HepG2 (cell line): ENCODE data around the gene DCST2. TPM values are rescaled to one million over a fixed set of nuclear protein-coding genes. Genes with fewer than 3 reads are reported as not detected.
A peak's percentile ranks its signal among the peaks of the same experiment; 100 is the strongest.

Experiments used
- ELF1 ChIP-seq: sonication (generic); formaldehyde crosslinking; IDR thresholded peaks from 2 replicates; pipeline ENCODE4 v1.4.0; 2020; ENCODE audit warnings: missing genetic modification reagents
- FLYWCH1 ChIP-seq: sonication (generic); formaldehyde crosslinking; IDR thresholded peaks from 2 replicates; pipeline ENCODE4 v1.8.1; 2023; ENCODE audit warnings: mild to moderate bottlenecking, missing genetic modification reagents
- GLI4 ChIP-seq: sonication (generic); formaldehyde crosslinking; IDR thresholded peaks from 2 replicates; pipeline ENCODE4 v1.5.1; 2020; ENCODE audit warnings: missing genetic modification reagents, mild to moderate bottlenecking, moderate library complexity, borderline replicate concordance
- HES4 ChIP-seq: sonication (generic); formaldehyde crosslinking; IDR thresholded peaks from 2 replicates; pipeline ENCODE4 v1.9.0; 2021; ENCODE audit warnings: mild to moderate bottlenecking, missing genetic modification reagents, borderline replicate concordance
- KLF16 ChIP-seq, 2 experiments: sonication (generic) in 1 of 2; formaldehyde crosslinking in 1 of 2; IDR thresholded peaks; 2 replicates each; pipeline versions ENCODE4 v1.6.1 to v1.8.0; 2016 to 2023; ENCODE audit warnings: missing genetic modification reagents in 2 of 2, missing compliant biosample characterization in 1 of 2
- NR2F2 ChIP-seq: IDR thresholded peaks from 2 replicates; pipeline ENCODE4 v1.6.1; 2012; ENCODE audit warnings: low read depth, inconsistent platforms, borderline replicate concordance
- SRSF9 ChIP-seq: fragments of 200-400 bp; formaldehyde crosslinking; IDR thresholded peaks from 2 replicates; pipeline ENCODE4 v1.6.1; 2018; ENCODE audit warnings: borderline replicate concordance, mild to moderate bottlenecking, low read depth, low read length; ENCODE audit not compliant: insufficient read depth, poor library complexity, severe bottlenecking
- TBP ChIP-seq: sonication (generic); formaldehyde crosslinking; IDR thresholded peaks from 2 replicates; pipeline ENCODE4 v1.5.0; 2020; ENCODE audit warnings: missing genetic modification reagents
- ZNF292 ChIP-seq: sonication (generic); formaldehyde crosslinking; IDR thresholded peaks from 2 replicates; pipeline ENCODE4 v1.8.1; 2022; ENCODE audit warnings: mild to moderate bottlenecking, low read depth, missing genetic modification reagents, borderline replicate concordance
- ZNF451 ChIP-seq: sonication (generic); formaldehyde crosslinking; IDR thresholded peaks from 2 replicates; pipeline ENCODE4 v1.5.0; 2020; ENCODE audit warnings: mild to moderate bottlenecking, missing genetic modification reagents
- ZNF713 ChIP-seq: sonication (generic); formaldehyde crosslinking; IDR thresholded peaks from 2 replicates; pipeline ENCODE4 v1.4.0; 2020; ENCODE audit warnings: mild to moderate bottlenecking, missing genetic modification reagents
- polyA plus RNA-seq, 8 experiments: library from polyadenylated mRNA; depleted of rRNA in 3 of 8; stranded (reverse) in 7 of 8; unstranded in 1 of 8; fragments of >200 nt; fragmentation: Illumina TruSeq in 4 of 8; extraction: Trizol in 4 of 8; gene quantifications; 2 replicates each; pipeline versions ENCODE4 v1.2.1 to v1.2.3, GENCODE V29; 2011 to 2016; ENCODE audit warnings: low read depth in 4 of 8, missing spikeins in 1 of 8, mixed read lengths in 1 of 8; ENCODE audit not compliant: insufficient read depth in 1 of 8
- total RNA-seq, 5 experiments: library from RNA; depleted of rRNA; stranded (reverse); fragments of >200 nt; fragmentation: Illumina TruSeq; extraction: Trizol; gene quantifications; 2 replicates each; pipeline ENCODE4 v1.2.3, GENCODE V29; 2016; ENCODE audit warnings: low read depth in 1 of 5
- TF ChIP-seq, protein P1 (sequence below): sonication (generic); formaldehyde crosslinking; IDR thresholded peaks from 2 replicates; pipeline ENCODE4 v1.5.0; 2020; ENCODE audit warnings: mild to moderate bottlenecking, missing genetic modification reagents
- TF ChIP-seq, protein P2 (sequence below): sonication (generic); formaldehyde crosslinking; IDR thresholded peaks from 2 replicates; pipeline ENCODE4 v1.4.0; 2020; ENCODE audit warnings: missing genetic modification reagents, borderline replicate concordance
- TF ChIP-seq, protein P3 (sequence below): sonication (generic); formaldehyde crosslinking; IDR thresholded peaks from 2 replicates; pipeline ENCODE4 v1.5.0; 2020; ENCODE audit warnings: mild to moderate bottlenecking, missing genetic modification reagents
- TF ChIP-seq, protein P4 (sequence below): IDR thresholded peaks from 2 replicates; pipeline ENCODE4 v1.6.1; 2016
- TF ChIP-seq, protein P5 (sequence below): sonication (generic); formaldehyde crosslinking; IDR thresholded peaks from 2 replicates; pipeline ENCODE4 v1.8.1; 2023; ENCODE audit warnings: mild to moderate bottlenecking, missing genetic modification reagents
- TF ChIP-seq, protein P6 (sequence below): sonication (generic); formaldehyde crosslinking; IDR thresholded peaks from 2 replicates; pipeline ENCODE4 v1.5.0; 2020; ENCODE audit warnings: missing genetic modification reagents, mild to moderate bottlenecking, borderline replicate concordance

Gene DCST2
- total and polyA plus RNA-seq, 2 of the 13 experiments (the other 11 are each of a cell fraction or from before 2014, with no cell fraction given), result 0.74 TPM; not detected in 1

DNA sequence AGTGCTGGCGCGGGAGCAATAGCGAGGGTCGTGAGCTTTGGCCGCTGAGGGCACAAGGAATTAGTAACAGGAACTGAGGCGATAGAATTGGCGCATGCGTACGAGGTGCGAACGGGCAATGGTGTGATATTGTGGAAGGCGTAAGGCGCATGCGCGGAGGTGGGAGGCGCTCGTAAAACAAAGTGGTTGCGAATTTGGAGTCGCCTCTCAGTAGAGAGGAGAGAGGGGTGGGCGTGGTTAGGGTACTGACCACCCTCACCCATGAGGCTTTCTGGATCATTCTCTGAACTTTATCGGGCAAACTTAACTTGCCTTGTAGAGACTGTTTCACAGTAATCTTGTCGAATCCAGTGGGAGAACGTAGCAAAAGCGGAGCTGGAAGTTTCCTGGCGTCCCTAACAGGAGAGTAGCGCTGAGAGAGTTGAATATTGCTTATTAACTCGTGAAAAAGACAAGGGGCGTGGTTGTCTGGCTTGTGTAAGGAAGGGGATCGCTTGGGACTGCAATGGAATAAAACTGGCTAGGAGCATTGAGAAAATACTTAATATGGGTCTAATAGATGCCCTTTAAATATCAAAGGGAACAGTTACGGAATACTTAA is 58.7 kb downstream of the DCST2 start (continued):
- TF ChIP-seq, protein P1, sequence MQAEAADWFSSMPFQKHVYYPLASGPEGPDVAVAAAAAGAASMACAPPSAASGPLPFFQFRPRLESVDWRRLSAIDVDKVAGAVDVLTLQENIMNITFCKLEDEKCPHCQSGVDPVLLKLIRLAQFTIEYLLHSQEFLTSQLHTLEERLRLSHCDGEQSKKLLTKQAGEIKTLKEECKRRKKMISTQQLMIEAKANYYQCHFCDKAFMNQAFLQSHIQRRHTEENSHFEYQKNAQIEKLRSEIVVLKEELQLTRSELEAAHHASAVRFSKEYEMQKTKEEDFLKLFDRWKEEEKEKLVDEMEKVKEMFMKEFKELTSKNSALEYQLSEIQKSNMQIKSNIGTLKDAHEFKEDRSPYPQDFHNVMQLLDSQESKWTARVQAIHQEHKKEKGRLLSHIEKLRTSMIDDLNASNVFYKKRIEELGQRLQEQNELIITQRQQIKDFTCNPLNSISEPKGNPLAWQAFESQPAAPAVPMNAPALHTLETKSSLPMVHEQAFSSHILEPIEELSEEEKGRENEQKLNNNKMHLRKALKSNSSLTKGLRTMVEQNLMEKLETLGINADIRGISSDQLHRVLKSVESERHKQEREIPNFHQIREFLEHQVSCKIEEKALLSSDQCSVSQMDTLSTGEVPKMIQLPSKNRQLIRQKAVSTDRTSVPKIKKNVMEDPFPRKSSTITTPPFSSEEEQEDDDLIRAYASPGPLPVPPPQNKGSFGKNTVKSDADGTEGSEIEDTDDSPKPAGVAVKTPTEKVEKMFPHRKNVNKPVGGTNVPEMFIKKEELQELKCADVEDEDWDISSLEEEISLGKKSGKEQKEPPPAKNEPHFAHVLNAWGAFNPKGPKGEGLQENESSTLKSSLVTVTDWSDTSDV (CRISPR knock-in tag), result no peak
- TF ChIP-seq ELF1 (CRISPR knock-in tag), result no peak
- TF ChIP-seq ZNF451 (CRISPR knock-in tag), result no peak
- TF ChIP-seq HES4 (CRISPR knock-in tag), result no peak
- TF ChIP-seq GLI4 (CRISPR knock-in tag), result no peak
- TF ChIP-seq KLF16 (CRISPR knock-in tag; IDR thresholded peaks at IDR 0.05), result peak in 1 of 2 experiments; percentile 69; a peak in 2 of 4 replicates
- TF ChIP-seq ZNF292 (CRISPR knock-in tag), result no peak
- no peak for TF ChIP-seq ZNF713
- TF ChIP-seq, protein P2, sequence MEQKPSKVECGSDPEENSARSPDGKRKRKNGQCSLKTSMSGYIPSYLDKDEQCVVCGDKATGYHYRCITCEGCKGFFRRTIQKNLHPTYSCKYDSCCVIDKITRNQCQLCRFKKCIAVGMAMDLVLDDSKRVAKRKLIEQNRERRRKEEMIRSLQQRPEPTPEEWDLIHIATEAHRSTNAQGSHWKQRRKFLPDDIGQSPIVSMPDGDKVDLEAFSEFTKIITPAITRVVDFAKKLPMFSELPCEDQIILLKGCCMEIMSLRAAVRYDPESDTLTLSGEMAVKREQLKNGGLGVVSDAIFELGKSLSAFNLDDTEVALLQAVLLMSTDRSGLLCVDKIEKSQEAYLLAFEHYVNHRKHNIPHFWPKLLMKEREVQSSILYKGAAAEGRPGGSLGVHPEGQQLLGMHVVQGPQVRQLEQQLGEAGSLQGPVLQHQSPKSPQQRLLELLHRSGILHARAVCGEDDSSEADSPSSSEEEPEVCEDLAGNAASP (CRISPR knock-in tag), result peak; percentile 34; the same call in 1 of the 2 replicates
- TF ChIP-seq FLYWCH1 (CRISPR knock-in tag), result no peak
- TF ChIP-seq, protein P3, sequence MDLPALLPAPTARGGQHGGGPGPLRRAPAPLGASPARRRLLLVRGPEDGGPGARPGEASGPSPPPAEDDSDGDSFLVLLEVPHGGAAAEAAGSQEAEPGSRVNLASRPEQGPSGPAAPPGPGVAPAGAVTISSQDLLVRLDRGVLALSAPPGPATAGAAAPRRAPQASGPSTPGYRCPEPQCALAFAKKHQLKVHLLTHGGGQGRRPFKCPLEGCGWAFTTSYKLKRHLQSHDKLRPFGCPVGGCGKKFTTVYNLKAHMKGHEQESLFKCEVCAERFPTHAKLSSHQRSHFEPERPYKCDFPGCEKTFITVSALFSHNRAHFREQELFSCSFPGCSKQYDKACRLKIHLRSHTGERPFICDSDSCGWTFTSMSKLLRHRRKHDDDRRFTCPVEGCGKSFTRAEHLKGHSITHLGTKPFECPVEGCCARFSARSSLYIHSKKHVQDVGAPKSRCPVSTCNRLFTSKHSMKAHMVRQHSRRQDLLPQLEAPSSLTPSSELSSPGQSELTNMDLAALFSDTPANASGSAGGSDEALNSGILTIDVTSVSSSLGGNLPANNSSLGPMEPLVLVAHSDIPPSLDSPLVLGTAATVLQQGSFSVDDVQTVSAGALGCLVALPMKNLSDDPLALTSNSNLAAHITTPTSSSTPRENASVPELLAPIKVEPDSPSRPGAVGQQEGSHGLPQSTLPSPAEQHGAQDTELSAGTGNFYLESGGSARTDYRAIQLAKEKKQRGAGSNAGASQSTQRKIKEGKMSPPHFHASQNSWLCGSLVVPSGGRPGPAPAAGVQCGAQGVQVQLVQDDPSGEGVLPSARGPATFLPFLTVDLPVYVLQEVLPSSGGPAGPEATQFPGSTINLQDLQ (CRISPR knock-in tag), result no peak
- TF ChIP-seq, protein P4, sequence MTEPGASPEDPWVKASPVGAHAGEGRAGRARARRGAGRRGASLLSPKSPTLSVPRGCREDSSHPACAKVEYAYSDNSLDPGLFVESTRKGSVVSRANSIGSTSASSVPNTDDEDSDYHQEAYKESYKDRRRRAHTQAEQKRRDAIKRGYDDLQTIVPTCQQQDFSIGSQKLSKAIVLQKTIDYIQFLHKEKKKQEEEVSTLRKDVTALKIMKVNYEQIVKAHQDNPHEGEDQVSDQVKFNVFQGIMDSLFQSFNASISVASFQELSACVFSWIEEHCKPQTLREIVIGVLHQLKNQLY, result no peak; the same call in 1 of the 2 replicates
- no peak for TF ChIP-seq SRSF9
- TF ChIP-seq, protein P5, sequence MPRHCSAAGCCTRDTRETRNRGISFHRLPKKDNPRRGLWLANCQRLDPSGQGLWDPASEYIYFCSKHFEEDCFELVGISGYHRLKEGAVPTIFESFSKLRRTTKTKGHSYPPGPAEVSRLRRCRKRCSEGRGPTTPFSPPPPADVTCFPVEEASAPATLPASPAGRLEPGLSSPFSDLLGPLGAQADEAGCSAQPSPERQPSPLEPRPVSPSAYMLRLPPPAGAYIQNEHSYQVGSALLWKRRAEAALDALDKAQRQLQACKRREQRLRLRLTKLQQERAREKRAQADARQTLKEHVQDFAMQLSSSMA (CRISPR knock-in tag), result no peak
- TF ChIP-seq NR2F2, result peak; percentile 28; the same call in 1 of the 2 replicates
- TF ChIP-seq TBP, result no peak
- TF ChIP-seq, protein P6, sequence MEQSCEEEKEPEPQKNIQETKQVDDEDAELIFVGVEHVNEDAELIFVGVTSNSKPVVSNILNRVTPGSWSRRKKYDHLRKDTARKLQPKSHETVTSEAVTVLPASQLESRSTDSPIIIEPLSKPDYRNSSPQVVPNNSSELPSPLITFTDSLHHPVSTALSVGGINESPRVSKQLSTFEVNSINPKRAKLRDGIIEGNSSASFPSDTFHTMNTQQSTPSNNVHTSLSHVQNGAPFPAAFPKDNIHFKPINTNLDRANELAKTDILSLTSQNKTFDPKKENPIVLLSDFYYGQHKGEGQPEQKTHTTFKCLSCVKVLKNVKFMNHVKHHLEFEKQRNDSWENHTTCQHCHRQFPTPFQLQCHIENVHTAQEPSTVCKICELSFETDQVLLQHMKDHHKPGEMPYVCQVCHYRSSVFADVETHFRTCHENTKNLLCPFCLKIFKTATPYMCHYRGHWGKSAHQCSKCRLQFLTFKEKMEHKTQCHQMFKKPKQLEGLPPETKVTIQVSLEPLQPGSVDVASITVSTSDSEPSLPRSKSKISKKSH (CRISPR knock-in tag), result 0 out of 2 replicates have a peak, but pooled peaks have one; percentile 2
